GM12878 (cell line): ENCODE data around the gene DNAH5. TPM values are rescaled to one million over a fixed set of nuclear protein-coding genes. Genes with fewer than 3 reads are reported as not detected.

ENCODE experiments used
- ATAC-seq: fragments of 200-7000 bp; cut with Tn5 transposase; 3 replicates; pipeline ENCODE4 v1.9.1; 2020; ENCODE audit warnings: mild to moderate bottlenecking, moderate library complexity
- BruUV-seq: library from RNA; stranded (reverse); fragments of 400-500 nt; replicated peaks from 2 replicates; lab custom pipeline; 2021; lab: Mats Ljungman, UMichigan
- CTCF ChIA-PET: fragments of 300-600 bp; sonication (Branson Sonifier 250); formaldehyde crosslinking; extraction: SDS; loops from one replicate; lab custom pipeline; 2021; ENCODE audit warnings: inconsistent platforms; lab: Yijun Ruan, JAX
- POLR2A ChIA-PET: fragments of 350-600 bp; formaldehyde crosslinking; extraction: SDS; loops from one replicate; lab custom pipeline; 2021; ENCODE audit warnings: inconsistent platforms; lab: Charles Lee
- RAD21 ChIA-PET: fragments of 300-600 bp; sonication (Branson Sonifier 250); formaldehyde crosslinking; loops from one replicate; lab custom pipeline; 2023; ENCODE audit warnings: antibody characterized with exemption; ENCODE audit not compliant: unreplicated experiment; lab: Charles Lee
- SMC1A ChIA-PET: fragments of 300-600 bp; sonication (Branson Sonifier 250); formaldehyde crosslinking; loops from one replicate; lab custom pipeline; 2023; ENCODE audit not compliant: unreplicated experiment, uncharacterized antibody; lab: Charles Lee
- DNase-seq: peaks from one replicate; pipeline ENCODE4 v3.0.0-alpha.2; 2011; ENCODE audit warnings: low read depth, low spot score
- FAIRE-seq: peaks from 3 replicates; lab custom pipeline; 2011; peaks lifted over from hg19 to GRCh38; lab: Jason Lieb, UNC
- H2AFZ ChIP-seq: 2 replicates; pipeline ENCODE4 v1.6.0; 2011; ENCODE audit warnings: low read depth, low read length, control low read depth; ENCODE audit not compliant: control insufficient read depth
- H3K27ac ChIP-seq: 2 replicates; pipeline ENCODE4 v1.5.1; 2011; ENCODE audit warnings: control low read depth; ENCODE audit not compliant: control insufficient read depth, insufficient read depth
- H3K27me3 ChIP-seq, 2 experiments: replicated peaks in 1 of 2; 2 replicates each; pipeline versions ENCODE4 v1.6.0 to v1.6.1; 2011; ENCODE audit warnings: low read length in 1 of 2; ENCODE audit not compliant: control insufficient read depth in 2 of 2, insufficient read depth in 2 of 2
- H3K36me3 ChIP-seq, 2 experiments: 2 replicates each; pipeline ENCODE4 v1.5.1; 2011; ENCODE audit warnings: low read length in 1 of 2; ENCODE audit not compliant: control insufficient read depth in 2 of 2, insufficient read depth in 2 of 2
- H3K4me1 ChIP-seq: 2 replicates; pipeline ENCODE4 v1.6.1; 2011; ENCODE audit warnings: mild to moderate bottlenecking, low read length, moderate library complexity, mixed read lengths; ENCODE audit not compliant: control insufficient read depth, insufficient read depth
- H3K4me2 ChIP-seq: 2 replicates; pipeline ENCODE4 v1.6.0; 2011; ENCODE audit warnings: control low read depth; ENCODE audit not compliant: control insufficient read depth, insufficient read depth
- H3K4me3 ChIP-seq: fragments of 200-600 bp; sonication (generic); 2 replicates; pipeline ENCODE4 v1.5.1; 2016
- H3K79me2 ChIP-seq: 2 replicates; pipeline ENCODE4 v1.6.0; 2011; ENCODE audit warnings: low read length; ENCODE audit not compliant: control insufficient read depth, insufficient read depth
- H3K9ac ChIP-seq: 2 replicates; pipeline ENCODE4 v1.8.0; 2011; ENCODE audit warnings: low read length, control low read depth, mixed read lengths; ENCODE audit not compliant: control insufficient read depth, insufficient read depth
- H3K9me3 ChIP-seq: replicated peaks from 3 replicates; pipeline ENCODE4 v1.5.1; 2011; ENCODE audit warnings: mild to moderate bottlenecking, low read length; ENCODE audit not compliant: control insufficient read depth, insufficient read depth
- H4K20me1 ChIP-seq: 2 replicates; pipeline ENCODE4 v1.6.0; 2011; ENCODE audit not compliant: control insufficient read depth, insufficient read depth
- BACH1 ChIP-seq: fragments of 450-650 bp; IDR thresholded peaks from 2 replicates; pipeline ENCODE4 v1.6.1; 2017; ENCODE audit warnings: mild to moderate bottlenecking, borderline replicate concordance
- CBX5 ChIP-seq: sonication (generic); IDR thresholded peaks from 2 replicates; pipeline ENCODE4 v1.6.1; 2016; ENCODE audit warnings: low read depth, moderate library complexity, mild to moderate bottlenecking, inconsistent platforms
- IRF5 ChIP-seq: fragments of 450-650 bp; IDR thresholded peaks from 2 replicates; pipeline ENCODE4 v1.6.1; 2017; ENCODE audit warnings: borderline replicate concordance
- NR2C2 ChIP-seq: IDR thresholded peaks from 2 replicates; pipeline ENCODE4 v1.6.1; 2011; ENCODE audit warnings: borderline replicate concordance, low read depth; ENCODE audit not compliant: control insufficient read depth, insufficient read length
- POLR2A ChIP-seq: IDR thresholded peaks from 2 replicates; pipeline ENCODE4 v1.6.1; 2011; ENCODE audit warnings: low read depth, mild to moderate bottlenecking, low read length
- POLR2AphosphoS5 ChIP-seq: IDR thresholded peaks from 2 replicates; pipeline ENCODE4 v1.6.1; 2011; ENCODE audit warnings: mild to moderate bottlenecking, low read length, inconsistent platforms
- SIN3A ChIP-seq: IDR thresholded peaks from 2 replicates; pipeline ENCODE4 v1.6.1; 2012; ENCODE audit warnings: low read depth, low read length, improper control_type of control experiment
- WGBS: methylation state at CpG from one replicate; pipeline ENCODE4 v1.1.6; 2016; ENCODE audit warnings: low lambda C conversion rate; ENCODE audit not compliant: insufficient replicate concordance, insufficient coverage; ENCODE audit errors: missing lambda C conversion rate; 5-methylcytosine and 5-hydroxymethylcytosine counted together
- in situ Hi-C: fragments of 300-500 bp; cut with MboI; formaldehyde crosslinking; loops from 9 replicates; pipeline ENCODE4 v1.14.3; 2018; ENCODE audit warnings: mixed read lengths
- intact Hi-C: fragments of 100-400 bp; cut with micrococcal nuclease; formaldehyde crosslinking; loops from one replicate; pipeline ENCODE4 v1.14.2; 2022; ENCODE audit not compliant: unreplicated experiment
- polyA plus RNA-seq, 11 experiments: library from polyadenylated mRNA; depleted of rRNA in 4 of 11; unstranded in 6 of 11; stranded (reverse) in 5 of 11; fragments of >200 nt; fragmentation: Nextera tagmentation in 4 of 11; fragmentation: Illumina TruSeq in 1 of 11; extraction: Ambion mirVana in 4 of 11; extraction: Trizol in 1 of 11; gene quantifications; 1 replicate in 1 of 11; 2 replicates in 10 of 11; pipeline versions ENCODE4 v1.2.1 to v1.2.3, GENCODE V29; 2011 to 2016; ENCODE audit warnings: inconsistent platforms in 2 of 11, missing spikeins in 2 of 11, low read depth in 1 of 11
- total RNA-seq, 4 experiments: library from RNA; depleted of rRNA in 3 of 4; stranded (reverse); fragments of >200 nt in 3 of 4; fragmentation: Illumina TruSeq in 1 of 4; extraction: Trizol in 1 of 4; gene quantifications; 2 replicates each; pipeline versions ENCODE4 v1.2.1 to v1.2.3, GENCODE V29; 2013 to 2021

The DNAH5 gene
- total and polyA plus RNA-seq, 10 of the 15 experiments (the other 5 are each of a cell fraction or from before 2014, with no cell fraction given), result under 0.01 to 0.30 (median 0.07) TPM; not detected in 7

- Histone ChIP-seq H3K9ac (no peak overlapping the region), H3K4me3 (no peak overlapping the region), H3K4me2 (no peak overlapping the region), H3K27ac (no peak overlapping the region), H3K27me3 (no peaks in the 10 kb centered on the region), H2AFZ (no peak overlapping the region), H3K79me2 (no peaks in the 10 kb centered on the region), H4K20me1 (no peaks in the 10 kb centered on the region), H3K36me3 (no peaks in the 10 kb centered on the region), H3K4me1 (no peaks in the 10 kb centered on the region), H3K9me3 (no peaks in the 10 kb centered on the region)
- no peak for TF ChIP-seq SIN3A
- no peak for TF ChIP-seq BACH1
- ATAC-seq (no peak), DNase-seq (no peak), FAIRE-seq (no peak)
- RAD21 ChIA-PET, result no interaction called here
- CTCF ChIA-PET, result no interaction called here
- in situ Hi-C loops (no loop called here), intact Hi-C loops (no loop called here)
- POLR2A ChIA-PET, result no interaction called here
- BruUV-seq, result no TSS peak
- SMC1A ChIA-PET, result no interaction called here
- 25% methylated on average over 3 of the region's 3 CpGs for WGBS
Observed at GRCh38 chr5:13945271-13945670, 783 bp upstream of the DNAH5 start.

- Histone ChIP-seq H3K4me2 (no peak overlapping the region), H2AFZ (no peak overlapping the region), H3K27me3 (no peaks in the 10 kb centered on the region; a peak in 1 of 4 replicates), H3K4me3 (no peak overlapping the region), H3K36me3 (no peaks in the 10 kb centered on the region), H3K9me3 (no peaks in the 10 kb centered on the region), H3K9ac (no peak overlapping the region), H3K27ac (no peak overlapping the region), H3K4me1 (no peaks in the 10 kb centered on the region), H4K20me1 (no peaks in the 10 kb centered on the region), H3K79me2 (no peaks in the 10 kb centered on the region)
- FAIRE-seq, result no peak
- intact Hi-C loops (no loop called here), in situ Hi-C loops (no loop called here)
- no TSS peak for BruUV-seq
- POLR2A ChIA-PET, result no interaction called here
- RAD21 ChIA-PET, result no interaction called here
- SMC1A ChIA-PET, result no interaction called here
- CTCF ChIA-PET, result interaction anchor here (0.6 kb wide), 1 partner anchor 15 kb away, joined by 3 read pairs; no protein-coding TSS in a partner anchor
- ATAC-seq, result no peak
- DNase-seq, result no peak
- TF ChIP-seq CBX5, result no peak
- no peak for TF ChIP-seq IRF5
- TF ChIP-seq POLR2A, result no peak
- no peak for TF ChIP-seq NR2C2
- no peak for TF ChIP-seq POLR2AphosphoS5
- WGBS, result 0% methylated on average over 1 of the region's 1 CpG
Observed at GRCh38 chr5:13943676-13944075, 812 bp downstream of the DNAH5 start.
